DND-41 (cell line): ENCODE results near the gene SYNDIG1L.

Experiments used
- EZH2 ChIP-seq: IDR thresholded peaks from 3 replicates; pipeline ENCODE4 v1.6.1; 2012; ENCODE audit warnings: borderline replicate concordance, low read depth, mild to moderate bottlenecking, moderate library complexity, low read length, inconsistent platforms; ENCODE audit not compliant: severe bottlenecking
- TF ChIP-seq, protein P1 (sequence below): IDR thresholded peaks from 2 replicates; pipeline ENCODE4 v1.5.1; 2012; ENCODE audit warnings: borderline replicate concordance, low read length, moderate library complexity, mild to moderate bottlenecking; ENCODE audit not compliant: poor library complexity, severe bottlenecking; ENCODE audit errors: extremely low read depth

DNA sequence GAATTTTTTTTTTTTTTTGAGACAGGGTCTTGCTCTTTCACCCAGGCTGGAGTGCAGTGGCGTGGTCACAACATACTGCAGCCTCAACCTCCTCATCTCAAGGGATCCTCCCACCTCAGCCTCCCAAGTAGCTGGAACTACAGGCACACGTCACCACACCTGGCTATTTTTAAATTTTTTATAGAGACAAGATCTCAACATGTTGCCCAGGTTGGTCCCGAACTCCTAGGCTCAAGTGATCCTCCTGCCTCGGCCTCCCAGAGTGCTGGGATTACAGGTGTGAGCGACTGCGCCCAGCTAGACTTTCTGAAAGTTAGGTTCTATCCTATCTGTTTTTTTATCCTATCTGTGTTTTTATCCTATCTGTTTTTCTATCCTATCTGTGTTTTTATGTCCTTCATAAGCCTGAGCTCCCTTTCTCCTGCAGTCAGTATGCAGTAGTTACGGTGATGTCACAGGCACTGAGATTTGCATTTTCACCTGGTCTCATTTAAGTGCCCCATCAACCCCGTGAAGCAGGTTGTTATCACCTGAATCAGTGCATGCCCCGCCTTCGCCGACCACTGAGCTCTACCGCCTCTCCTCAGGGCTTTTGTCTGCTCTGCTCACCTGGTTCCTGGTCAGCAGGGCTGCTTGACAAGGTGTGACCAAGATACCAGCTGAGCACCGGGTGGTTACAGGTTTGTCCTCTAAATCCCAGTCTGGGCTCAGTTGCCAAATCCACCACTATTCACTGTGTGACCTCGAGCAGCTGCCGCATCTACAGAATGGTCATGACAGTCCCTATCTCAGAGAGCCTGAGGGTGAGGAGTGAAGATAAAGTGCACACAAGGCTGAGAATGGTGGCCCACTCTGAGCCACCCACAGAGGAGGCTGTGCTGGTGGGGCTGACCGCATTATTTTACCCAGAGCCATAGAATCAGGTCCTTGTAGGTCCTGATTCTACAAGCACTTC is 33.1 kb downstream of the SYNDIG1L start:
- TF ChIP-seq, protein P1, sequence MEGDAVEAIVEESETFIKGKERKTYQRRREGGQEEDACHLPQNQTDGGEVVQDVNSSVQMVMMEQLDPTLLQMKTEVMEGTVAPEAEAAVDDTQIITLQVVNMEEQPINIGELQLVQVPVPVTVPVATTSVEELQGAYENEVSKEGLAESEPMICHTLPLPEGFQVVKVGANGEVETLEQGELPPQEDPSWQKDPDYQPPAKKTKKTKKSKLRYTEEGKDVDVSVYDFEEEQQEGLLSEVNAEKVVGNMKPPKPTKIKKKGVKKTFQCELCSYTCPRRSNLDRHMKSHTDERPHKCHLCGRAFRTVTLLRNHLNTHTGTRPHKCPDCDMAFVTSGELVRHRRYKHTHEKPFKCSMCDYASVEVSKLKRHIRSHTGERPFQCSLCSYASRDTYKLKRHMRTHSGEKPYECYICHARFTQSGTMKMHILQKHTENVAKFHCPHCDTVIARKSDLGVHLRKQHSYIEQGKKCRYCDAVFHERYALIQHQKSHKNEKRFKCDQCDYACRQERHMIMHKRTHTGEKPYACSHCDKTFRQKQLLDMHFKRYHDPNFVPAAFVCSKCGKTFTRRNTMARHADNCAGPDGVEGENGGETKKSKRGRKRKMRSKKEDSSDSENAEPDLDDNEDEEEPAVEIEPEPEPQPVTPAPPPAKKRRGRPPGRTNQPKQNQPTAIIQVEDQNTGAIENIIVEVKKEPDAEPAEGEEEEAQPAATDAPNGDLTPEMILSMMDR: no peak
- no peak for TF ChIP-seq EZH2
